ENCODE results near the gene BABAM1. TPM values are rescaled to one million over a fixed set of nuclear protein-coding genes. Genes with fewer than 3 reads are reported as not detected.

The BABAM1 gene
- total and polyA plus RNA-seq, 9 of the 15 experiments (the other 6 are each of a cell fraction or from before 2014, with no cell fraction given), result 14.7 to 160 (median 113) TPM

GRCh38 chr19:17282488-17283125 is 15.4 kb downstream of the BABAM1 start (continued):
- TF ChIP-seq ZBTB33 (CRISPR knock-in tag; IDR thresholded peaks at IDR 0.05), result peak; percentile 75; the same call in 1 of the 2 replicates
- no peak for TF ChIP-seq ZNF311 (CRISPR knock-in tag; IDR thresholded peaks at IDR 0.05)
- no peak for TF ChIP-seq NR2C1 (IDR thresholded peaks at IDR 0.05)
- no peak for TF ChIP-seq NR2C1 (tag; IDR thresholded peaks at IDR 0.05)
- TF ChIP-seq RCOR1 (IDR thresholded peaks at IDR 0.05; ENCODE audit: borderline replicate concordance in 1 of 2, low read depth in 2 of 2, low read length in 2 of 2), result peak in 1 of 2 experiments; percentile 28; a peak in 1 of 4 replicates
- no peak for TF ChIP-seq ZNF445 (CRISPR knock-in tag; IDR thresholded peaks at IDR 0.05; ENCODE audit: low read depth)
- TF ChIP-seq TFE3 (CRISPR knock-in tag; IDR thresholded peaks at IDR 0.05), result no peak
- TF ChIP-seq ZBTB40 (IDR thresholded peaks at IDR 0.05), result 0 out of 2 replicates have a peak, but pooled peaks have one; percentile 27
- no peak for TF ChIP-seq ZBTB40 (CRISPR knock-in tag; IDR thresholded peaks at IDR 0.05)
- TF ChIP-seq ZKSCAN3 (CRISPR knock-in tag; IDR thresholded peaks at IDR 0.05), result no peak
- TF ChIP-seq STAG1 (CRISPR knock-in tag; IDR thresholded peaks at IDR 0.05; ENCODE audit: borderline replicate concordance), result peak; percentile 94
- TF ChIP-seq ATF7 (IDR thresholded peaks at IDR 0.05), result peak; percentile 30; the same call in 1 of the 2 replicates
- TF ChIP-seq SMC3 (conservative IDR thresholded peaks at IDR 0.05; ENCODE audit: insufficient read depth, low read depth, low read length), result peak; percentile 88
- no peak for TF ChIP-seq PRPF4 (IDR thresholded peaks at IDR 0.05; ENCODE audit: insufficient read depth, low read depth, low read length, poor library complexity, severe bottlenecking)
- TF ChIP-seq ATF1 (CRISPR knock-in tag; IDR thresholded peaks at IDR 0.05), result no peak
- no peak for TF ChIP-seq ATF1 (tag; IDR thresholded peaks at IDR 0.05)
- TF ChIP-seq ARID2 (IDR thresholded peaks at IDR 0.05), result peak; percentile 83; the same call in 1 of the 2 replicates

All from K562 (cell line).